ENCODE results near the gene REEP1. TPM values are rescaled to one million over a fixed set of nuclear protein-coding genes. Genes with fewer than 3 reads are reported as not detected.
A peak's percentile ranks its signal among the peaks of the same experiment; 100 is the strongest.

The REEP1 gene
- total RNA-seq, 6 experiments from 2014 or later, result 0.61 to 1.8 (median 0.85) TPM

DNA sequence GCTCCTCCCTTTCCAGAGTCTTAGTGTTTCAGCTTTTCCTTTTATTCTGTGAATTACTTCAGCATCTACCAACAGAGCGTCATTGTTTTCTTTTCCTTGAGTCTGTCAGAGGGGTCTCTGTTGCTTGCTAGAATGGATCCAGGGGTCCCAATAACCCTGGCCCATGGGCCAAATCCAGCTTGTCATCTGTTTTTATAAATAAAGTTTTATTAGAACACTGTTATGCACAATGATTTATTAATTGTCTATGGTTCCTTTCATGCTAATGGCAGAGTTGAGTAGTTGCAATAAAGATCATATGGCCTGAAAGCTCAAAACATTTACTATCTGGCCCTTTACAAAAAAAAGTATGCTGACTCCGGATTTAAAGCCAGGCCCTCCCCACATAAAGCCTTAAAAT, 79.3 kb downstream of the REEP1 start:
- intact Hi-C loops (cut with DNase I), result no loop called here
- Histone ChIP-seq H3K27me3 (no peaks in the 10 kb centered on the region), H3K36me3 (no peaks in the 10 kb centered on the region), H3K27ac (no peak overlapping the region), H3K4me3 (no peak overlapping the region), H3K9me3 (no peaks in the 10 kb centered on the region), H3K4me1 (no peaks in the 10 kb centered on the region)
- DNase-seq, result no peak
- TF ChIP-seq POLR2A (IDR thresholded peaks at IDR 0.05), result no peak
- WGBS (ENCODE audit: insufficient coverage, low coverage, low lambda C conversion rate, missing lambda C conversion rate), result 80% methylated on average over 2 of the region's 2 CpGs
- no peak for ATAC-seq

DNA sequence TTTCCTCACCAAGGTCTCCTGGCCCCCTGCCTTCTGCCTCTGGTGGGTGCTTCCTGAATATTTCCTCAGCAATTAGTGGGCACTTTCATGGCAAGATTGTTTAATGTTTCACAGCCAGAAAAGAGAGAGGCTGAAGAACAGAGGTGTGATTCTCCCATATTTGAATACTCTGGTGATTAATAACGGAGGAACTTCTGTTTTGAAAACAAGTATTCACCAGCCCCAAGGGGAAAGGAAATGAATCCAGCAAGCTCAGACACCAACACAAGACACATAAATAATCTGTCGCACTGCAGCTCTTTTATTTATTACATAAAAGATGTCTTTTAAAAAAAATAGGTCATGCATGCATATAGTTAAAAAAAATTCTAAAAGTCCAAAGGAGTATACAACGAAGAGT, 80.4 kb downstream of the REEP1 start:
- H3K36me3 ChIP-seq, result no peaks in the 10 kb centered on the region
- H3K27ac ChIP-seq, result no peak overlapping the region
- DNase-seq, result no peak
- WGBS (ENCODE audit: insufficient coverage, low coverage, low lambda C conversion rate, missing lambda C conversion rate), result 56% methylated on average over 3 of the region's 3 CpGs
- no peaks in the 10 kb centered on the region for H3K4me1 ChIP-seq
- ATAC-seq, result no peak
- no peaks in the 10 kb centered on the region for H3K27me3 ChIP-seq
- no peak overlapping the region for H3K4me3 ChIP-seq
- no peak for TF ChIP-seq POLR2A (IDR thresholded peaks at IDR 0.05)
- TF ChIP-seq, protein P1, sequence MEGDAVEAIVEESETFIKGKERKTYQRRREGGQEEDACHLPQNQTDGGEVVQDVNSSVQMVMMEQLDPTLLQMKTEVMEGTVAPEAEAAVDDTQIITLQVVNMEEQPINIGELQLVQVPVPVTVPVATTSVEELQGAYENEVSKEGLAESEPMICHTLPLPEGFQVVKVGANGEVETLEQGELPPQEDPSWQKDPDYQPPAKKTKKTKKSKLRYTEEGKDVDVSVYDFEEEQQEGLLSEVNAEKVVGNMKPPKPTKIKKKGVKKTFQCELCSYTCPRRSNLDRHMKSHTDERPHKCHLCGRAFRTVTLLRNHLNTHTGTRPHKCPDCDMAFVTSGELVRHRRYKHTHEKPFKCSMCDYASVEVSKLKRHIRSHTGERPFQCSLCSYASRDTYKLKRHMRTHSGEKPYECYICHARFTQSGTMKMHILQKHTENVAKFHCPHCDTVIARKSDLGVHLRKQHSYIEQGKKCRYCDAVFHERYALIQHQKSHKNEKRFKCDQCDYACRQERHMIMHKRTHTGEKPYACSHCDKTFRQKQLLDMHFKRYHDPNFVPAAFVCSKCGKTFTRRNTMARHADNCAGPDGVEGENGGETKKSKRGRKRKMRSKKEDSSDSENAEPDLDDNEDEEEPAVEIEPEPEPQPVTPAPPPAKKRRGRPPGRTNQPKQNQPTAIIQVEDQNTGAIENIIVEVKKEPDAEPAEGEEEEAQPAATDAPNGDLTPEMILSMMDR (IDR thresholded peaks at IDR 0.05), result no peak
- intact Hi-C loops (cut with DNase I), result no loop called here
- H3K9me3 ChIP-seq, result no peaks in the 10 kb centered on the region

DNA sequence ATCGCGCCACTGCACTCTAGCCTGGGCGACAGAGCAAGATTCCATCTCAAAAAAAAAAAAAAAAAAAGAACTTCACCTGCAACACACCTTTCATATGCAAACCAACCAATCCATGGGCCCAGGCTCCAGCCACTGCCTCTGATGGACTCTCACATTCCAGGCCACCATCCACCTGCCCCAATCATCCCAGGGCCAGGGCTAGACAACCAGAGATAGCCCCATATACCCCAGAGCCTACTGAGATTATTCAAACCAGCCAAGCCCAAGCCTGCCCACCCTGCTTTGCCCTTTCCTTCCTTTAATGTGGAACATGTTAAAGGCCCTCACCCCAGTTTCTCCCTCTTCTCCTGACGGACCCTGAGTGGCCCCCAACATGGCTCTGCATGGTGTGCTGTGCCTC, 81.1 kb downstream of the REEP1 start:
- 87% methylated on average over 4 of the region's 4 CpGs for WGBS (ENCODE audit: insufficient coverage, low coverage, low lambda C conversion rate, missing lambda C conversion rate)
- Histone ChIP-seq H3K36me3 (no peaks in the 10 kb centered on the region), H3K4me1 (no peaks in the 10 kb centered on the region), H3K27me3 (no peaks in the 10 kb centered on the region), H3K4me3 (no peak overlapping the region), H3K9me3 (no peaks in the 10 kb centered on the region), H3K27ac (no peak overlapping the region)
- ATAC-seq, result no peak
- no peak for DNase-seq
- intact Hi-C loops (cut with DNase I), result no loop called here
- TF ChIP-seq, protein P1 (IDR thresholded peaks at IDR 0.05), result no peak
- no peak for TF ChIP-seq POLR2A (IDR thresholded peaks at IDR 0.05)

DNA sequence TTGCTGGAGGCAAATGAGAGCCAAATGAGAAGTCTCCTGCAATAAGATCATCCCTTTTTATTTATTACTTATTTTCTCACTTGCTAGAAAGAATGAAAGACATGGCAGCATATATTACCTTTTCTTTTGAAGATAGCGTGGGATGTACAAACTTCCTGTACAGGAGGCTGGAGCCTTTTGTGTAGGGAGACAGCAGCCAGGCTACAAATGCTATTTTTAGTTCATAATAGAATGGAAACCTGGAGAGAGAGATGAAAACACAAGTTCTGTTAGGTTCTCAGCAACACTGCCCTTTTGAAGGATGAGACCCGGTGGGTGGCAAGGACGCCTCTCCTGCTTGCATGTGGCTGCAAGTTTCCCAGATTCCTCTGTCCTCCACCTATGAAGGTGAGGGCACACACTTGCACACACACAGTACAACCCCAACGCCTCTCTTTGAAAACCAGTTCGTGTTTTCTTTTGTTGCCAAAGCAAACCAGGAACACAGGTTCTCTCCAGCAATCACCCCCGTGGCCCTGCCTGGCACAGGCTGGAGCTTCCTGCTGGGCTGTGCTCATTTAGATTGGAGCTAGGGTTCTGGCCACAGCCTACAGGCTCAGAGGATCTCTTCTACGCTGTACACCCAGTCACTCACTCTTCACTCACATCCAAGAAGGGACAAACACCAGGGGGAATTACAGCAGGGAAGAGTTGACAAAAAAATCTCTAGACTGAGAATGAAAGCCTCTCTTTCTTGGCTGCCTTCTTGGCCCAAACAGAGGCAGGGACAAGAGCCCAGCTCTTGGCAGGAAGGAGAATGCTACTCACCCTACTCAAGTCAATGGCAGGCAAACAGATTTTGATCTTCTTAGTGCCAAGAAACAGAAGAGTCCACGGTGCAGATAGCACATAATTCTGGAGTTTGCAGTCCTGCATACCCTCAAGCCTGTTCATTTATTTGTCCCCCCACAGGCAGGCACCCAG, 82.6 kb downstream of the REEP1 start:
- ATAC-seq (peak in 1 of 4 donors; percentile 44), DNase-seq (no peak)
- Histone ChIP-seq H3K4me3 (no peak overlapping the region), H3K9me3 (no peaks in the 10 kb centered on the region), H3K36me3 (no peaks in the 10 kb centered on the region), H3K27ac (no peak overlapping the region), H3K4me1 (no peaks in the 10 kb centered on the region), H3K27me3 (no peaks in the 10 kb centered on the region)
- intact Hi-C loops (cut with DNase I), result no loop called here
- WGBS (ENCODE audit: insufficient coverage, low coverage, low lambda C conversion rate, missing lambda C conversion rate), result 70% methylated on average over 4 of the region's 8 CpGs
- TF ChIP-seq POLR2A (IDR thresholded peaks at IDR 0.05), result no peak
- TF ChIP-seq, protein P1 (IDR thresholded peaks at IDR 0.05), result no peak

DNA sequence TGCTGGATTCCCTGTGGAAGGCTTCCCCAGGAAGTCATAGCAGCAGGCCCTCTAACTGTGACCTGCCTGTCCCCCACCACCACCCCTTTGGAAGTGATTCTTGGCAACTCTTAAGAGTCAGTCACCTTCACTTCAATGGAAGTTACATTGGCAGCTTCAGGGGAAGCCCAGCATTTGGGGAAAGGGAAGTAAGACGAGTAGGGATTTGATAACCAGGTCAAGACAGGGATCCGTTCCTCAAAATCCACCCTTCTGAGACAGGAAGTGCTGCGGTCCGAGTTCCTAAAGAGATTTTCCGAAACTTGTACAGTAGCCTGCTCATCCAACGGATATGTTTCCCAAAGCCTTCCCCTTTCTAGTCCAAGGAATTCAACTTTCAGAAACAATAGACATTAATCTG, 84.0 kb downstream of the REEP1 start:
- 65% methylated on average over 6 of the region's 6 CpGs for WGBS (ENCODE audit: insufficient coverage, low coverage, low lambda C conversion rate, missing lambda C conversion rate)

More for the DNA sequence above, 84.0 kb downstream of the REEP1 start:
- Histone ChIP-seq H3K36me3 (no peaks in the 10 kb centered on the region), H3K4me3 (no peak overlapping the region), H3K27ac (no peak overlapping the region), H3K4me1 (no peaks in the 10 kb centered on the region), H3K9me3 (no peaks in the 10 kb centered on the region), H3K27me3 (no peaks in the 10 kb centered on the region)
- TF ChIP-seq, protein P1 (IDR thresholded peaks at IDR 0.05), result no peak
- no peak for TF ChIP-seq POLR2A (IDR thresholded peaks at IDR 0.05)
- ATAC-seq, result peak; percentile 28 to 67 (median 47)
- no peak for DNase-seq
- intact Hi-C loops (cut with DNase I), result no loop called here
